ENCODE data around the gene ASAP3.

- TF ChIP-seq CTCF (IDR thresholded peaks at IDR 0.05) = no peak
- TF ChIP-seq POLR2A (IDR thresholded peaks at IDR 0.05) = no peak
- TF ChIP-seq POLR2AphosphoS5 (IDR thresholded peaks at IDR 0.05) = no peak
Observed at GRCh38 chr1:23402286-23403037, 81.5 kb downstream of the ASAP3 start.
